SKM-1 (cell line): ENCODE data around the gene KLC1.

ENCODE experiments used
- DNase-seq: peaks from one replicate; lab custom pipeline; 2025; ENCODE audit not compliant: unreplicated experiment; lab: John Stamatoyannopoulos, UW

KLC1 gene

DNA sequence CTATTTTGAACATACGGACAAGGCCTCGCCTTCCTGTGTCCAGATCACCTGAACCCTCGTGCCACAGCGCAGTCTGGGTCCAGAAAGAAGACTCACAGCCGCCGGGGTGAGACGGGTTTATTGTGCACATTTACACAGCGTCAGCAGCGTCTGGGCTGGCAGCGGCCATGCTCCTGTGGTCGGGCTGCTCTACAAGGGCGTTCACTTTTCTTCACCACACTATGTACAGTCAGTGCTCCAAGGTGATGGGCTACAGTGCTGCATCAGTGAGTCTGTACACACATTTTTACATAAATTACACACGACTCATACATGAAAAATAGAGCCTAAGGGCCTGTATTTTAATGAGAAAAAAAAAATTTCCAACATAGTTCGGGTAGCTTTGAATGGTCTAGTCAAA, 104.6 kb downstream of the KLC1 start:
- DNase-seq = no peak

DNA sequence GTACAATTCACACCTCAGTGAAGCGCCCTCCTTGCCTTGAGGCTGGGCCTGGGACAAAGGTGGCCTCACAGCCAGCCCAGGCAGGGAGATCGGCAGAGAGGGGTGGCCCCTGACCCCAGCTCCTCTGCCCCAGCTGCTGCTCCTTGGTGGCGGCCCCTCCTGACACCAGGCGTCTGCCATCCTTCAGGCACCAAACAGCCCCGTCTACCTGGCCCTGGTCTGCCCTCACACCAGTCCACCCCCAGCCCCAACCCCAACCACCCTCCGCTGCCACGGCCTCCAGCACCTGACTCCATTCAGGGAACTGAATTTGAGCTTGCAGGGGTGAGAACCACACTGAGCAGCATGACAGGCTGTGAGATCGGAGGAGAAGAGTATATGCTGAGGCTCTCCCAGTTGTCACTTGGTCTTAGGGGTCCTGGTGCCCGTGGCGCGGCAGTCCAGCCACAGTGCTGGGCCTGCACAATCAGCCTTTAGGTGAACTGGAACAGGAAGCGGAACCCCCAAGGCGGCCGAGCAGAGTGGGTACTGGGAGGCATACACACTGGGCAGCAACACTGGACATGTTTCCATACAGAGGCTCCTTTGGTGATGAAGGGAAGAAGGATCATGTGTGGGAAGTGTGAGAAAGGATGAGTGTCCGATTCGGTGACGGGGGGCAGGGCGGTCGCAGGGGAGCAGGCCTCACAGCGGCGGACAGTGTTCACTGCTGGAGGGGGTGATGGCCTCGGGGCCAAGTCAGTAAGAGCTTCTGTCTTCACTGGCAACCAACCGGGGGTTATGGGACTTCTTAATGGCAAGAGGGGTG, 105.3 kb downstream of the KLC1 start:
- DNase-seq = no peak

DNA sequence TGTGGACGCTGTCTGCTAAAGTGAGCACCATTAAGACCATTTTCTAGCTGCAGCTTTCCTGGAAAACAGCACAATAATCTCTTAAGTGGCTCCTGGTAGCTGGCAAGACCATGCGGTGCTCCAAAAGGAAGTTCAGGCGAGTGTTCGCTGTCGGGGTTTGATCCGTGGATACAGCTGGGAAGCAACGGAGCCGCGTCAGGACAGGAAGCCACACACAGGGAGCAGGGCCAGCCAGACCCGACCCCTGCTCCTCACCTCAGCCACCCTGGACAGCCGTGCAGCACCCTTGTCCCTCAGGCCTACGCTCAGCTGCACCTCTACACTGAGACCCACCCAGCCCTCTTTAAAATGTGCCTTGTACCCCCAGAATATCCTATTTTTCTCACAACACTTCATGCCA, 106.0 kb downstream of the KLC1 start:
- no peak for DNase-seq

DNA sequence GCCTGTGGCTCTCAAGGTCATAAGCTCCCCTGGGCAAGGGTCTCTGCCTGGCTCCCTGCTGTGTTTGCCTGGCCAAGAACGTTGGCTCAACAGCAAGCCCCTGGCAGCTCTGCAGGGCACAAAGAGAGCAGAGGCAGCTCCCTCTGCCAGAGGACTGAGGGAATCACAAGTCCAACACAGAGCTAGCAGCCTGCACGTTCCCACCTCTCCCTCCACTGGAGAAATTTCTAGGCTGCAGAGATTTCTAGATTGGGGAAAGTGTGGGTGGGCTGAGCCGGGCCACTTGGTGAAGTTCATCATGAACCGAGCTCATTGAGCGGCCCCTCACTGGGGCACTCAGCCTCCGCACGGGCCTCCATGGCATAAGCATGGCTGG, 106.4 kb downstream of the KLC1 start:
- no peak for DNase-seq

GRCh38 chr14:103735815-103736545, 107.0 kb downstream of the KLC1 start:
- no peak for DNase-seq

DNA sequence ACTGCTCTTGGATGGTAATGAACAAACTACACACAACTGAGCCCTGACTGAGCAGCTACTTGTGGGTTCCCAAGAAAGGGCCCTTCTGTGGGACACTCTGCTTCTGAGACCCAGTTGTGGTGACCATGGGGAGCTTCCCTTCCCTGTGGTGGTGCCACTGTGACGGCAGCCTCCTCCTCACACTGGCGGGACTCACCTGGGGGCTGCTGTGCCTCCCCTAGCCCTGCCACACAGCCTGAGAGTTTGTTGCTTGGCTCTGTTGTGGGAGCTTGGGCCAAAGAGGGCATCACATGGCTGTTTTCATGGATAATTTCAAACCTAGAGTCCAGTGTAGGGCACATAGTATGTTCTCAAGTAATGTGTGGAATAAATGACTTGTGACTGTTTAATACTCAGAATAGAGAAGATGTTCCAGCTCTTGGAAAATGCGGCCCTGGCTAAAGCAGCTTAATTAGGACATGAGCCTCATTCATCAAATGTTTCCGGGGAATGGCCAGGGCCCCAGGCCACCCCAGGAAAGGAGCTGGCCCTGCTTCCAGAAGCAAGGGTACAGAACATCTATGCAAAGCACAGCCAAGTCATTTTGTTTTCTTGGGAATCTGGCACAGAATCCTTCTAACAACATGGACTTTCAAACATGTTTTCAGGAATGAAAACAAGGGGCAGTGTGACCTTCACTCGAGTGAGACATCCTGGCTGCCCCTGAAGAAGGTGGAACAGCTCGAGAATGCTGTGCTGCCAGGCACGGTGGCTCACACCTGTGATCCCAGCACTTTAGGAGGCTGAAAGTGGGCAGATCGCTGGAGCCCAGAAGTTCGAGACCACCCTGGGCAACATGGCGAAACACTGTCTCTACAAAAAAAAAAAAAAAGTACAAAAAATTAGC, 107.8 kb downstream of the KLC1 start:
- no peak for DNase-seq

DNA sequence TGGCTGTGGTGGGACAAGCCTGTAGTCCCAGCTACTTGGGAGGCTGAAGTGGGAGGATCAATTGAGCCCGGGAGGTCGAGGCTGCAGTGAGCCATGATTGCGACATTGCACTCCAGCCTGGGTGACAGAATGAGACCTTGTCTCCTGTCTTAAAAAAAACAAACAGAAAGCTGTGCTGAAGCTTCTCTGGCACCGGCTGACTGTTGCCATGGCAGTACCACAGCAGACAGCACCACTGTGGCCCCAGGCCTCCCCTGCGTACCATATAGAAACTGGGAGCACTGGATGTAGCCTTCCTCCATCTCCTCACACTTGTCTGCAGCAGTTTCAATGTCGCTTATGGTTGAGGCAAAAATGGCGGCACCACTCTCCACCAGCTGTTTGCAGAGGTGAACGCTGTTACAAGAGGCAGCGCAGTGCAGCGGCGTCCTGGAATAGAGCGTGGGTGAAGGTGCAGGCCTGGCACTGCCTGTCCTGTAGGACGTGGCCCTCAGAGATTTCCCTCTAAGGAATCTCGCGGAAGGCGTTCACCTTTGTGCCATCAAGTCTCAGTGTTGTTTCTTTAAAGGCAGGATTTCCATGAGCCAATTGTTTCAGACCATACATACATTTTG, 108.5 kb downstream of the KLC1 start:
- no peak for DNase-seq

GRCh38 chr14:103738166-103738565, 109.2 kb downstream of the KLC1 start:
- no peak for DNase-seq

GRCh38 chr14:103738701-103739451, 109.9 kb downstream of the KLC1 start:
- DNase-seq = no peak

DNA sequence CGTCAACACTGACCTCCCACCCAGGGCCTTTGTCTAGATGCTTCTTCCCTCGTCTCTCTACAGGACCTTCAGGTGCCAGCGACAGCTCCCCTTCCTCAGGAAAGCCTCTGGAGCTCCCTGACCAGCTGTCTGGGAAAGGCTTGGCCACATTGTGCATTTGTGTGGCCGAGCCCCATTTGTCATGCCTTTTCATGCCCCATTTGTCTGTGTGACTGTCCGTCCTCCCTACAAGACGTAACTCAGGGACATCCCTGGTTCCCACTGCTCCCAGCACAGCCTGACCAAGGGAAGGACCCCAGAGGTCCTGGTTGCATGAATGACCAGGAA, 110.4 kb downstream of the KLC1 start:
- no peak for DNase-seq

- DNase-seq = no peak
Measured at GRCh38 chr14:103739793-103740501, 110.9 kb downstream of the KLC1 start.

DNA sequence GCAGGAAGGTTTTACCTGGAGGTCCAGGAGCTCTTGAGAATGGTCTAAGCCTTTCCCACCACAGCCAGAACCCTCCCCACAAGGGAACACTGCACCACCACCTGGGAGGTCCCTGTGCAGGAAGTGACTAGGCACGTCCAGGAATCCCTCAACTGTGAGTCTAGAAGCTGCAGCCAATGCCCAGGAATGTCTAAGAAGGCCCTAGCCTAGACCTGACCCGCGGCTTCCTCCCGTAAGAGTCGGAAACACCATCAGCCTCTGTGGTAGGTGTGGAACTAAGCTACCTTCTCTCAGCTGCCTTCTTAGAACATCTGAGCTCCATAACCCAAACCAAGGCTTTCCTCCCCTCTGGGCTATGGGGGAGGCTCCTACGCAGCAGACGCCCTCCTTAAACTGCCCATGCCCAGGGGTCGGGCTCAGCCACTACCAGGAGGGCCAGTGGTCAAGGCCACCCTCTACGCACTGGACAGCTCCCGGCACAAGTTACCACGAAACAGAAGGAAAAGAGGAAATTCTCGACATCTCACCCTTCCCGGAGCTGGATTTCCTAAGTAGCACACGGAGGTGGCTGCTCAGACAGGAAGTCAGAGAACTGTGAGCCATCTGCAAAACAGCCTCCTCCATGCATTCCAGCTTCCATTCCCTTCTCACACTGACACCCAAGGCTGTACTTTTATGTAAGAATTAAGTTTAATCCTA, 112.1 kb downstream of the KLC1 start:
- no peak for DNase-seq

- no peak for DNase-seq
Measured at GRCh38 chr14:103741876-103742275, 112.9 kb downstream of the KLC1 start.

DNA sequence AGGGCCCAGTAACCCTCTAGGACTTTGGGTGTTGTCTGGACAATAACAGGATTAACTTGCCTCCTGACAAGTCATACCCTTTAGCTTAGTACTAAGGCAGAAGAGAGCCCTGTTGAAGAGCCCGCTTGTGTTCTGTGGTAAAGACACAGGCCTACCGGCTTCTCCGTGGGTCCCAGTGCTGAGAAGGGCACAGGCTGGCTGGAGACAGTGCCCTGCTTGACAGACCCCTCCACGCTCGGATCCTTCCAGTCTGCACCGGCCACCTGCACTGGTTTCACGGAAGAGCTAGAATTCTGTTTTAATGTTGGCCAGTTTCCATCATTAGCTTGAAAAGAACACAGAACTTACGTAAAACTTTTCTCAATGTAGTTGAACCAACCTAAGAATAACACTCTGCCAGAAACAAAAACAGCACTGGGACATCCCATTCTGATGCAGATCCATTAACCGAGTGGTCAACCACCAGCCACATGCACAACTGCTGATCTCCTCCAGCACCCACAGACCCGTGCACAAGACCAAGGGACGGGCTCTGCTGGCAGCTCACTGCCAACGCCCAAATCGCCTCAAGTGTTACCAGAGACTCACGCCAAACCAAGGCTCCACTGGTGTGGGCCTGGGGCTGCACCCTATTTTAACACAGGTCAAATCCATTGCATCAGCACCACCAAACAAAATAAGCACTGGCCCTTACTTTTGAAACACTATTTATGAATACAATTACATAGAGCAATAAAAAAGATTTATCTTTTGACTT, 113.7 kb downstream of the KLC1 start:
- no peak for DNase-seq

GRCh38 chr14:103743691-103744090, 114.7 kb downstream of the KLC1 start:
- no peak for DNase-seq

GRCh38 chr14:103744621-103745395, 115.8 kb downstream of the KLC1 start:
- DNase-seq = no peak

GRCh38 chr14:103745424-103745823, 116.4 kb downstream of the KLC1 start:
- no peak for DNase-seq

- DNase-seq = no peak
Measured at GRCh38 chr14:103746701-103747100, 117.7 kb downstream of the KLC1 start.
